Keratinocyte (primary cell): ENCODE results near the gene TSPAN1.

Source experiments
- EZH2 ChIP-seq: IDR thresholded peaks from one replicate; pipeline ENCODE4 v1.6.1; 2012; ENCODE audit warnings: inconsistent platforms, mild to moderate bottlenecking, low read length, moderate library complexity
- TF ChIP-seq, protein P1 (sequence below), 3 experiments: IDR thresholded peaks in 1 of 3; conservative IDR thresholded peaks in 1 of 3; optimal IDR thresholded peaks in 1 of 3; 2 replicates in 2 of 3; 3 replicates in 1 of 3; pipeline versions ENCODE3 to v1.5.1; 2011; ENCODE audit warnings: low read length in 3 of 3, mild to moderate bottlenecking in 3 of 3, moderate library complexity in 2 of 3, control low read depth in 1 of 3, inconsistent platforms in 1 of 3; ENCODE audit not compliant: insufficient read depth in 2 of 3; ENCODE audit errors: extremely low read depth in 1 of 3

DNA sequence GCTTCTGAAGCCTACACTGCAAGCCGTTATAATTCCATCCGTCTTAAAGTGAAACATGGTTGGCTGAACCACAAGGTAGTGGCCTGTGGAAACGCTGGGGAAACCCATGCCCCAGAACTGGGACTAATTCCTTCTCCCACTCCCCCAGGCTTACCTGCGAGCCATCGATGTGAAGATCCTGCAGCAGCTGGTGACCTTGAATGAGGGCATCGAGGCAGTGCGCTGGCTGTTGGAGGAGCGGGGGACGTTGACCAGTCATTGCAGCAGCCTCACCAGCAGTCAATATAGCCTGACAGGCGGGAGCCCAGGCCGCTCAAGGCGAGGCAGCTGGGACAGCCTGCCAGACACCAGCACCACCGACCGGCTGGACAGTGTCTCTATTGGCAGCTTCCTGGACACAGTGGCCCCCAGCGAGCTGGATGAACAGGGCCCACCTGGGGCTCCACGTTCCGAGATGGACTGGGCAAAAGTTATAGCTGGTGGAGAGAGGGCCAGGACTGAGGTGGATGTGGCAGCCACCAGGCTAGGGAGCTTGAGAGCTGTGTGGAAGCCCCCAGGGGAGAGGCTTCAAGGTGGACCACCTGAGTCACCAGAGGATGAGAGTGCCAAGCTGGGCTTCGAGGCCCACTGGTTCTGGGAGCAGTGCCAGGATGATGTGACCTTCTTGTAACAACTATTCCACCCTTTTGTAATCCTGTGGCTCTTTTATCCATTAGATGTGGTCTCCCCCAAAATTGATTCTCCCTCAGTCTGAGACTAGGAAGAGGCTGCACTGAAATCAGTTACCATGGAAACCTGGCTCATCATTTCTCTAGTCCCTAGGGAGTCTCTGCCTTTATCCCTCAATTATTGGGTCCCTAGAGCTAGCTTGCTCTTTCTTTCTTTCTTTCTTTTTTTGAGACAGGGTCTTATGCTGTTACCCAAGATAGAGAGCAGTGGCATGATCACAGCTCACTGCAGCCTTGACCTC lies 44.9 kb downstream of the TSPAN1 start:
- TF ChIP-seq, protein P1, sequence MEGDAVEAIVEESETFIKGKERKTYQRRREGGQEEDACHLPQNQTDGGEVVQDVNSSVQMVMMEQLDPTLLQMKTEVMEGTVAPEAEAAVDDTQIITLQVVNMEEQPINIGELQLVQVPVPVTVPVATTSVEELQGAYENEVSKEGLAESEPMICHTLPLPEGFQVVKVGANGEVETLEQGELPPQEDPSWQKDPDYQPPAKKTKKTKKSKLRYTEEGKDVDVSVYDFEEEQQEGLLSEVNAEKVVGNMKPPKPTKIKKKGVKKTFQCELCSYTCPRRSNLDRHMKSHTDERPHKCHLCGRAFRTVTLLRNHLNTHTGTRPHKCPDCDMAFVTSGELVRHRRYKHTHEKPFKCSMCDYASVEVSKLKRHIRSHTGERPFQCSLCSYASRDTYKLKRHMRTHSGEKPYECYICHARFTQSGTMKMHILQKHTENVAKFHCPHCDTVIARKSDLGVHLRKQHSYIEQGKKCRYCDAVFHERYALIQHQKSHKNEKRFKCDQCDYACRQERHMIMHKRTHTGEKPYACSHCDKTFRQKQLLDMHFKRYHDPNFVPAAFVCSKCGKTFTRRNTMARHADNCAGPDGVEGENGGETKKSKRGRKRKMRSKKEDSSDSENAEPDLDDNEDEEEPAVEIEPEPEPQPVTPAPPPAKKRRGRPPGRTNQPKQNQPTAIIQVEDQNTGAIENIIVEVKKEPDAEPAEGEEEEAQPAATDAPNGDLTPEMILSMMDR (optimal IDR thresholded peaks at IDR 0.05 in 1 of 3, IDR thresholded peaks at IDR 0.05 in 1 of 3, conservative IDR thresholded peaks at IDR 0.05 in 1 of 3; ENCODE audit: extremely low read depth in 1 of 3, insufficient read depth in 2 of 3, low read length in 3 of 3), result no peak
- TF ChIP-seq EZH2, result no peak
